Activated naive CD4-positive, alpha-beta T cell (primary cell): ENCODE data around the gene MPG.

ENCODE experiments used
- DNase-seq, 4 experiments: peaks; one replicate each; lab custom pipeline; 2025; lab: John Stamatoyannopoulos, UW

Gene MPG

DNA sequence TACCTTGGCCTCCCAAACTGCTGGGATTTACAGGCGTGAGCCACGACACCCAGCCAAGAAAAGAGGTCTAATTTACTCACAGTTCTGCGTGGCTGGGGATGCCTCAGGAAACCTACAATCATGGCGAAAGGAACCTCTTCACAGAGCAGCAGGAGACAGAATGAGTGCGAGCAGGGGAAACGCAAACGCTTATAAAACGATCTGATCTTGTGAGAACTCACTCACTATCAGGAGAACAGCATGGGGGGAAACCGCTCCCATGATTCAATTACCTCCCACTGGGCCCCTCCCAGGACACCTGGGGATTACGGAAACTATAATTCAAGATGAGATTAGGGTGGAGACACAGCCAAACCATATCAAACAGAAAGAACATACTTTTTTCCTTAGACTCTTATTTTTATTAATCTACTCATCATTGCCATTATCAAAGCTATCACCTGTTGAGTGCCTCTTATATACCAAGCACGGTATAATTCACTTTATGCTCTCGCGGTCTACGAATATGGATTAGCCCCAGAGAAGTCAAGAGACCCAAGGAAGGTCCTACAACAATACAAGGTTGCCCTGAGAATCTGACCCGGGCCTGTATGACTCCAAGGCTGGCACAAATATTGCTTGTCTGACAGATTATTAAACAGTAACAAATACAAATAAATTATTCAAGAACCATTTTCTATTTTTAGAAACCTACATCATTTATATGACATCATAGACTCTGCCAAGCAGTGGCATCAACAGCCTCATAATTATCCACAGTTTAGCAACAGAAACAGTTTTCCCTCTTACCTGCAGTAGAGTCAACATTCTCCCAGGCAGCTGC, 27.0 kb upstream of the MPG start:
- no peak for DNase-seq

- peak; percentile 93 to 97 (median 96) for DNase-seq
Observed at GRCh38 chr16:53346-54236, 24.4 kb upstream of the MPG start, which contains the start of the genes POLR3K and SNRNP25. Gene POLR3K, minus strand, starts transcription at chr16:53608. Its CDS starts 22 bp downstream, at chr16:53586. Gene SNRNP25, plus strand, starts transcription at chr16:53828. Its CDS starts 189 bp downstream, at chr16:54017.

- no peak for DNase-seq
Observed at GRCh38 chr16:54237-54581, 23.8 kb upstream of the MPG start.

- no peak for DNase-seq
Observed at GRCh38 chr16:55571-56136, 22.4 kb upstream of the MPG start.

DNA sequence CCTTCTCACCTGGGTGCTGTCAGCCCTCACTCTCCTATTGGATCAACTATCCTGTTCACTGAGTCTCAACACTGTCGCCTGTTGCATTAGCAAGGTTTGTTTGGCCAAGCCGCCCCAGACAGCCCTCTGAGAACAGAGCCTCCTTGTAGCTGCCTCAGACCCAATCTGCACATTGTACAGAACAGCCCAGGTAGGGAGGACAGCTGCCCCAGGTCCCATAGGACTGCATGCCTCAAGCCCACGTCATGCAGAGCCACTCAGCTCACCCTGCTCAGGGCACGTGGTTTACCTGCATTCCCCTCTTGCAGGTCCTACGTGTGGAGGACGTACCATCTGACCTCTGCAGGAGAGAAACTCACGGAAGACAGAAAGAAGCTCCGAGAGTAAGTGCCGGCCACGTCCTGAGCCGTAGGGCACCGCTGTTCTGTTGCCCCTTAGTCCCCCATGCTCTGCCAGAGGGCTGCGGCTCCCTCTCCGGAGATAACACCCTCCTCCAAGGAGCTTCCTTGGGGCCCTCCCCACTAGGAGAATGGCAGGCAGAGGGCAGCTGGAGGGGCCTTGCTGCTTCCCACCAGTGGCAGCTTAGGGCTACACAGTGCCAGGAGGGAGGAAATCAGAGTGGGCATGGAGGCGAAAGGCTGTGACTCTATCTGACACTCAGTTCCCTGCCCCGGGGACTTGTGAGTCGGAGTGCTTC, 21.6 kb upstream of the MPG start:
- DNase-seq = no peak

- DNase-seq = no peak
Observed at GRCh38 chr16:57711-58110, 20.3 kb upstream of the MPG start.

- no peak for DNase-seq
Observed at GRCh38 chr16:58491-59439, 19.3 kb upstream of the MPG start.

DNA sequence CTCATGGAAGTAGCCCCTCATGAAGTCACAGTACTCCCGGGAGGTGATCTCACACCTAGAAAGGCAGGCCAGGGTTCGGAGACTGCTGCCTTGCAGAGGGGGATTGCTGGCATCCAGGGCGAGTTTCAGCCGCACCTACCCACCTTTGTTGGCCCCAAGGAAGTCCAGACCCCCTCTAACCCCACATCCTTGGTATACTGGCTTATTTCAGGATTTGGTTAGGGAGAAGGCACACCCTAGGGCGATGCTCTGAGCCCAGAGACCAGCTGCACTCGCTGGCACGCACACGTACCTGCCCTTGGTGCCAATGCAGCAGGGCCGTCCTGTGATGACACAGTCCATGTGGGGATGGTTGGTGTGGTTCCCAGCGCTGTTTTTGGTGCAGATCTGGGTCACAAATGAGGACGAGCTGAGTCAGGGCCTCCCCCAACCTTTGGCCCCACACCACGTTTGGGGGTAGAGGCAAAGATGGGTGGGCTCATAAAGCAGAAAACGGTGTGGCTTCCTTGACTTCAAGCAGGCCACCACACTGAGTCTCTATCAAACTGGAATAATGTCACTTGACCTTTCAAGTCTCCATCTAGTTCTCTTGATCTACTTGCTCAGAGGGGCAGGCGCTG, 18.5 kb upstream of the MPG start:
- no peak for DNase-seq

DNA sequence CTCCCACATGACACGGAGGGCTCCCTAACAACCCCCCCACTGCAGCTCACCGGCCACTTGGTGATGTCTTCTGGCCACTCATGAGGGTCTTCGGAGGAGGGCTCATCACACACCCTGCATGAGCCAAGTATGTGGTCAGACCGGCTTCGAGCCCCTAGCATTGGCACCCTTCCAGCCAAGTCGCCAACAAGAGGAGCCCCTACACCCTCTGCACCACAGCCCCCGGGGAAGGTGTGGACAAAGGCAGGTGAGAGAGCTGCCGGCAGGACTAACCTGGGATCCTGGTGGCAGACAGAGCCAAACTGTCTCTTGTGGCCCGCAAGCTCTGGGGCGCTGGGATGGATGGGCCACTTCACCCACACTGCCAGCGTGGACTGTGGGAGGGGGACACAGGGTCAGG, 17.9 kb upstream of the MPG start:
- DNase-seq = no peak

DNA sequence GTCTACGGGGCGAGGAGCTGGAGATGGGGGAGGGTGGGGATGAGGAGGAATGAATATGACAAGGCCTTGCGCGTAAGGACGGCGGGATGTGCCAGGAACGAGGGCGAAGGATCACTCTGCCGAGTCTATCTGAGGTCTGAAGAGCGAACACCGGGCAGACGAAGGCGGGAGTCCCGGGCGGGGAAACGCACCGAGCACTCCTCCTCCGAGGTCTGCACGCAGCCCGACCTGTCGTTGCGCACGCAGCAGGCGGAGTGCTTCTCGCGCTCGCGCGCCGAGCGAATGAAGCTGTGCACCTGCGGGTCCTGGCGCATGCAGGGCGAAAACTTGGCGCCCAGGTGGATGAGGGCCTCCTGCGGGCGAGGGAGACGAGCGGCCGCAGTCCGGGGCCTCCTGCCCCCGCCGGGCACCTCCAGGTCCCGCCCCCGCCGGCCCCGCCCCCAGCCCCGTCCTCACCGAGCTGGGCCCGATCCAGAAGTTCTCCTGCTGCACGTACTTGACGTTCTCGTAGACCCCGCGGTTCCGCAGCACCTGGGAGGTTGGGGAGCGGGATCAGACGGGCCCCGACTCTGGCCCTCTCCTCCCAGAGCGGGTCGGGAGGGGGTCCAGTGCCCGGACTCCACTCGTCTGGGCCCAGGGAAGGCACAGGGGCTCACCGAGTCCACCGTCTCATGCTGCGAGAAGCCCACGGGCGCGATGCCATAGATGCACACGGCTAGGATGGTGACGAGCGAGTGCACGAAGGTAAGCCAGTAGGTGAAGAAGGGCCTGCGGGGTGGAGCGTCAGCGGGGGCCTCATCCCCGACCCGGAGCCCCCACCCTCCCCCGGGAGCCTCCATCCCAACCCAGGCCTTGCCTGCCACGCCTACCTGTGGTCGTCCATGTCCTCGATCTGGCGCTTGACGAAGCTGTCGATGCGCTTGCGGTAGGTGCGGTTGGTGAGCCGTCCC, 16.8 kb upstream of the MPG start:
- DNase-seq = no peak

- no peak for DNase-seq
Observed at GRCh38 chr16:61879-62281, 16.1 kb upstream of the MPG start.

DNA sequence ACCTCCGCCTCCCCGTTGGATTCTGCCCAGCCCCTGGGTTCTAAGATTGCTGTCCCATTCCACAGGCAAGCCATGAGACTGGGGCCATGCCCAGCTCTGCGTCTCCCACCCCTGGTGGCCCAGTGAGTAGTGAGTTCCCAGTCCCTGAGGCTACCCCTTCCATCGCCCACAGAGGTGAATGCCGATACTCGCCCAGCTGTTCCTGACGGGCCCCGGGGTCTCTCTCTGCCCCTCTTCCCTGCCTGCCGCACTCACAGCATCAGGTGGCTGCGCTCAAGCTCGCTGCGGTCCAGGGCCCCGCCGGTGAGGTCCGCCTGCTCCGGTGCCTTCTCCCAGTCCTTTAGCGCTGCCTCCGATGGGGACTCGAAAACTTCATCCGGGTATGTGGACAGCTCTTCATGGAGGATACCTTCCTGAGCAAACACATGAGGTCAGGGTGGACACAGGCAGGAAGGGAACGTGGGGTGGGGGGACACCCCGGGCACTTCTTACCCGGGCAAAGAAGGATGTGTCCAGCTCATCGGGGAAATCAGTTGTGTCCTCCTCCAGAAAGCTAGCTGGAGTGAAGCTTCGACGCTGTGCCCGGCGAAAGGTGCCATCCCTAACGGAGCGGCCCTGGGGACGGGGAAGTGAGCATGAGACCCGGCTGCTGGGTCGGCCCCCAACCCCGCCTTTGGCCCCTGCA, 15.6 kb upstream of the MPG start:
- no peak for DNase-seq

- DNase-seq = no peak
Observed at GRCh38 chr16:62968-63391, 15.0 kb upstream of the MPG start.

- DNase-seq = no peak
Observed at GRCh38 chr16:63466-63865, 14.6 kb upstream of the MPG start.

DNA sequence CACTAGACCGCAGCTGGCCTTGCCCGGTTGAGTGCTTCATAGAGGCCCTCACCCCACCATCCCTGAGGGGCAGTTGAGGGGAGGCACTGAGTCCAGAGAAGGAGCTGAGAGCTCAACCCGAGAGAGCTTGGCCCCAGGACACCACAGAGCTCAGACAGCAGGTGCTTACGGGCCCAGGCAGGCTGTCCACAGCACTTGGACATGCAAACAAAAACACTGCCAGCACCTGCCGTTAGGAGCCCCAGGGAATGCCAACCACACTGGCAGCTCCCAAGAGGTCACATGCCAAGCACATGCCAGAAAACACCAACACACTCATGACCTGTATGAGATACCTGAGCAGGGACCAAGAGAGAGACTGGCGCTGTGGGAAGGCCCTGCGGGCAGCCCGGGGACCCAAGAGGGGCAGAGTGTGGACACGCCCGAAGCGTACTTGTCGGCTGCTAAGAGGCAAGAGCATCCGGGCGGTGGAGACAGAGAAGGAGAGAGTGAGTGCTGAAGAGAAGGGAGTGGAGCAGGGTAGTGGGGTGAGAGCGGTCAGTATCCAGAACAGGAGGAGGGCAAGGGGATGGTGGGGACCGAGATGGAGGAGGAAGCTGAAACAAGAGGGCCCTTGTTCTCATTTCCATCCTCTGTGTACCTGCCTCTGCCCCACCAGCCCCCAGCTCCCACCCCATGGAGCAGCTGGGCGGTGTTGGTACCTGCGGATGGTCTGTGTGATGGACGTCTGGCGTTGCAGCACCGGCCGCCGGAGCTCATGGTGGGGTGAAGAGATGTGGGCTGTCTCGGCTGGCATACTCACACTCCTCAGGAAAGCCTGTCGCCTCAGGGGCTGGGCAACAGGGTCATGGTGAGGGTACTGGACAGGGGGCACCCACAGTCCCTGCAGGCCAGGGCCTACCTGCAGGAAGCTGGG, 13.8 kb upstream of the MPG start:
- no peak for DNase-seq

DNA sequence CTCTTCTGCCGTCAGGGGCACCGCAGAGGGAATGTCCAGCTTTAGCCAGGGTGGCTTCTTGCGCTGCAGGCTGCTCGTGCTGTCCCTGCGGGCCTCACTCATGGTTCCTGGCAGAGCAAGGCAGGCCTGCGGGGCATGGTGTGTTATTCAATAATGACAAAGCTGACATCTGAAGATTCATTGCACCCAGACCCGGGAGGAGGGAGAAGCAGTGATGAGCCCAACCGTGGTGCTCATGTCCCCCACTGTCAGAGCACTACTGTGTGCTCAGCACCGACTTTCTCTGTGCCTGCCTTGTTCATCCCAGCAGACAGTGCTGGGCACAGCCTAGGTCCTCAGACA, 13.1 kb upstream of the MPG start:
- DNase-seq = no peak

GRCh38 chr16:65745-66144, 12.3 kb upstream of the MPG start:
- DNase-seq = peak; percentile 57 to 79 (median 74)
